ENCODE results near the gene OASL. TPM values are rescaled to one million over a fixed set of nuclear protein-coding genes. Genes with fewer than 3 reads are reported as not detected.

The OASL gene
- total and polyA plus RNA-seq, 10 donors = 1.9 to 4.8 (median 3.4) TPM

DNA sequence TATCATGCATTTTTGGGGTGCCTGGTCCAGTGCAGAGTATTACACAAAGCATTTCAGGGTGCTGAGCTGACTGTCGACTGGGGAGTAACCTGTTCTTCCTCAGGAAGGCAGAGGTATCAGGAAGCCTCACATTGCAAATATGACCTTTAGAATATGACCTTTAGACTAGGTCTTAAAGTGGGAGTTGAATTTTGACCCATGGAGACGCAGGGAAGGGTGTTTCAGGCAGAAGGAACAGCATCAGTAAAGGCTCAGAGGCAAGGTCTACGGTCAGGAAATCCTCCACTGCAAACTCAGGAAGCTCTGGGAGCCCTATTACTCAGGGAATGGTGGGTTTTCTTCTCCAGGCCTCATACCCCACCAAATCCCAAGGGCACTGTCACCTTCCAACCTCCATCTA lies 49.4 kb downstream of the OASL start:
- TF ChIP-seq POLR2A (IDR thresholded peaks at IDR 0.05) = no peak
- TF ChIP-seq POLR2AphosphoS5 (IDR thresholded peaks at IDR 0.05) = no peak
- TF ChIP-seq, protein P1, sequence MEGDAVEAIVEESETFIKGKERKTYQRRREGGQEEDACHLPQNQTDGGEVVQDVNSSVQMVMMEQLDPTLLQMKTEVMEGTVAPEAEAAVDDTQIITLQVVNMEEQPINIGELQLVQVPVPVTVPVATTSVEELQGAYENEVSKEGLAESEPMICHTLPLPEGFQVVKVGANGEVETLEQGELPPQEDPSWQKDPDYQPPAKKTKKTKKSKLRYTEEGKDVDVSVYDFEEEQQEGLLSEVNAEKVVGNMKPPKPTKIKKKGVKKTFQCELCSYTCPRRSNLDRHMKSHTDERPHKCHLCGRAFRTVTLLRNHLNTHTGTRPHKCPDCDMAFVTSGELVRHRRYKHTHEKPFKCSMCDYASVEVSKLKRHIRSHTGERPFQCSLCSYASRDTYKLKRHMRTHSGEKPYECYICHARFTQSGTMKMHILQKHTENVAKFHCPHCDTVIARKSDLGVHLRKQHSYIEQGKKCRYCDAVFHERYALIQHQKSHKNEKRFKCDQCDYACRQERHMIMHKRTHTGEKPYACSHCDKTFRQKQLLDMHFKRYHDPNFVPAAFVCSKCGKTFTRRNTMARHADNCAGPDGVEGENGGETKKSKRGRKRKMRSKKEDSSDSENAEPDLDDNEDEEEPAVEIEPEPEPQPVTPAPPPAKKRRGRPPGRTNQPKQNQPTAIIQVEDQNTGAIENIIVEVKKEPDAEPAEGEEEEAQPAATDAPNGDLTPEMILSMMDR (IDR thresholded peaks at IDR 0.05 in 8 of 11, conservative IDR thresholded peaks at IDR 0.05 in 3 of 11) = no peak

DNA sequence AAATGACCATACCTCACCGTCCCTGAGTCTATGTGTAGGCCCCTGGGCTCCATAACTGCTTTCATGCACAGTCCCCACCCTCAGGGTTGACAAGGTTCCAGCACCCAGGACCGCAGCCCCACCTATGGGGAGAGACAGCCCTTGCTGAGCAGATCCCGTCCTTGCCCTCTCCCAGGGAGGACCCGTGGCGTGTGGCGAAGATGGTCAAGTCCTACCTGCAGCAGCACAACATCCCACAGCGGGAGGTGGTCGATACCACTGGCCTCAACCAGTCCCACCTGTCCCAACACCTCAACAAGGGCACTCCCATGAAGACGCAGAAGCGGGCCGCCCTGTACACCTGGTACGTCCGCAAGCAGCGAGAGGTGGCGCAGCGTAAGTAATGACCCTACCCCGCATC lies 50.4 kb downstream of the OASL start:
- TF ChIP-seq, protein P1 (IDR thresholded peaks at IDR 0.05 in 8 of 11, conservative IDR thresholded peaks at IDR 0.05 in 3 of 11) = no peak
- TF ChIP-seq POLR2A (IDR thresholded peaks at IDR 0.05) (no peak), POLR2AphosphoS5 (IDR thresholded peaks at IDR 0.05) (no peak)
- H3K36me3 ChIP-seq = no peaks in the 10 kb centered on the region
- intact Hi-C loops (cut with DNase I; ENCODE audit: low total_unique reads) = no loop called here
- H3K27me3 ChIP-seq (replicated peaks in 1 of 7) = peaks cover 0 to 3% (median 0%) of the 10 kb centered on the region in 7 donors
- no peak overlapping the region for H3K27ac ChIP-seq
- no peak for DNase-seq
- 88 to 92% (median 89%) methylated on average over 13 to 17 of the region's 17 CpGs for WGBS, 5 donors
- no peak overlapping the region for H3K4me3 ChIP-seq
- H3K4me1 ChIP-seq = no peaks in the 10 kb centered on the region
- H3K9me3 ChIP-seq = no peaks in the 10 kb centered on the region

More for the DNA sequence above, 49.4 kb downstream of the OASL start:
- no peak overlapping the region for H3K27ac ChIP-seq
- no peaks in the 10 kb centered on the region for H3K9me3 ChIP-seq
- 70 to 87% (median 78%) methylated on average over 3 of the region's 3 CpGs for WGBS, 5 donors
- no peak overlapping the region for H3K4me3 ChIP-seq
- peaks cover 0 to 3% (median 0%) of the 10 kb centered on the region in 7 donors for H3K27me3 ChIP-seq (replicated peaks in 1 of 7)
- intact Hi-C loops (cut with DNase I; ENCODE audit: low total_unique reads) = no loop called here
- no peaks in the 10 kb centered on the region for H3K36me3 ChIP-seq
- no peaks in the 10 kb centered on the region for H3K4me1 ChIP-seq
- DNase-seq = no peak

DNA sequence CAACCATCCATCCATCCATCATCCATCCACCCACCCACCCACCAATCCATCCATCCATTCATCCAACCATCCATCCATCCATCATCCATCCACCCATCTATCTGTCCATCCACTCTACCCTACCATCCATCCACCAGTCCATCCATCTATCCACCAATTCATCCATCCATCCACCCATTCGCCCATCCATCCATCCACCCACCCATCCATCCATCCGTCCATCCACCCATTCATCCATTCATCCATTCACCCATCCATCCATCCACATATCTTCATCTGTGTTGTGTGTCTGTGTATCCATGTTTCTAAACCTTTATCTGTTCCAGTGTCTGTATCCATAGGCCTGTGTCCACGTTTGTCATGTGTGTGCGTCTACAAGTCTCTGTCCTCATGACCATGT lies 50.8 kb downstream of the OASL start:
- H3K27ac ChIP-seq = no peak overlapping the region
- no peaks in the 10 kb centered on the region for H3K36me3 ChIP-seq
- no peak overlapping the region for H3K4me3 ChIP-seq
- intact Hi-C loops (cut with DNase I; ENCODE audit: low total_unique reads) = no loop called here
- no peak for DNase-seq
- TF ChIP-seq POLR2AphosphoS5 (IDR thresholded peaks at IDR 0.05) (no peak), POLR2A (IDR thresholded peaks at IDR 0.05) (no peak)
- TF ChIP-seq, protein P1 (IDR thresholded peaks at IDR 0.05 in 8 of 11, conservative IDR thresholded peaks at IDR 0.05 in 3 of 11) = no peak
- no peaks in the 10 kb centered on the region for H3K9me3 ChIP-seq
- H3K27me3 ChIP-seq (replicated peaks in 1 of 7) = peaks cover 0 to 3% (median 0%) of the 10 kb centered on the region in 7 donors
- H3K4me1 ChIP-seq = no peaks in the 10 kb centered on the region
- WGBS, 5 donors = 79 to 94% (median 89%) methylated on average over 4 of the region's 4 CpGs

DNA sequence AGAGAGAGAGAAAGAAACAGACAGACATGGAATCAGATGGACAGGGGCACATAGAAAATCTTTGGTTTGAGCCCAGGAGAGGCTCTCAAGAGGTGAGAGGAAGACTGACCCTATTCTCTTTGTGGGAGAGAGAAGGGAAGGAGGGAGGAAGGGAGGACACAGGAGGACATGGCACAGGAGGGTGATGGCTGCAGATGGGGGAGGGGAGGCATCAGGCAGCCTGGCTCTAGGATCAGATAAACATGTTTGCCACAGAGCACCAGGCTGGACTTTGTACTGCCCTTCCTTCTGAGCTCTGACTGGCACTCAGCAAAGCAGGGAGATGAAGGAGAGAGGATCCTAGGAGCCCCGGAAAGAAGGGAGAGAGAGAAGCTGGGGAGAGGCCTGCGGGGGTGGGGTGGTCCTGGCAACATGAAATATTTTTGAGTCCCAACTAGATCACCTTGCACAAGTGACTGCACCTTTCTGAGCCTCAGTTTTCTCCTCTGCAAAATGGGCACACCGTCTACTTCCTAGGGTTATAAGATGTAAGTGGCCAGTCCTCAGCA lies 54.6 kb downstream of the OASL start:
- intact Hi-C loops (cut with DNase I; ENCODE audit: low total_unique reads) = no loop called here
- DNase-seq = no peak
- H3K27ac ChIP-seq = no peak overlapping the region
- H3K4me1 ChIP-seq = no peaks in the 10 kb centered on the region
- WGBS, 5 donors = 84 to 92% (median 87%) methylated on average over 3 of the region's 3 CpGs
- H3K9me3 ChIP-seq = no peaks in the 10 kb centered on the region
- TF ChIP-seq POLR2AphosphoS5 (IDR thresholded peaks at IDR 0.05) = no peak
- TF ChIP-seq POLR2A (IDR thresholded peaks at IDR 0.05) = no peak
- TF ChIP-seq, protein P1 (IDR thresholded peaks at IDR 0.05 in 8 of 11, conservative IDR thresholded peaks at IDR 0.05 in 3 of 11) = no peak
- no peak overlapping the region for H3K4me3 ChIP-seq
- peaks cover 0 to 12% (median 0%) of the 10 kb centered on the region in 7 donors for H3K27me3 ChIP-seq (replicated peaks in 1 of 7)
- H3K36me3 ChIP-seq = no peaks in the 10 kb centered on the region

All from spleen (tissue), 11 donors.